H4 (cell line): ENCODE results near the gene SLC35E3. TPM values are rescaled to one million over a fixed set of nuclear protein-coding genes. Genes with fewer than 3 reads are reported as not detected.

Source experiments
- DNase-seq: peaks from one replicate; pipeline ENCODE4 v3.0.0-alpha.2; 2015; ENCODE audit warnings: low spot score
- total RNA-seq: library from RNA; depleted of rRNA; stranded (reverse); fragments of >200 nt; shearing (Covaris generic); gene quantifications from 2 replicates; pipeline ENCODE4 v1.2.3, GENCODE V29; 2014

Gene SLC35E3
- total RNA-seq, 1 experiment from 2014 or later: 3.6 TPM

- DNase-seq: no peak
Measured at GRCh38 chr12:68771223-68771925, 25.4 kb downstream of the SLC35E3 start.

DNA sequence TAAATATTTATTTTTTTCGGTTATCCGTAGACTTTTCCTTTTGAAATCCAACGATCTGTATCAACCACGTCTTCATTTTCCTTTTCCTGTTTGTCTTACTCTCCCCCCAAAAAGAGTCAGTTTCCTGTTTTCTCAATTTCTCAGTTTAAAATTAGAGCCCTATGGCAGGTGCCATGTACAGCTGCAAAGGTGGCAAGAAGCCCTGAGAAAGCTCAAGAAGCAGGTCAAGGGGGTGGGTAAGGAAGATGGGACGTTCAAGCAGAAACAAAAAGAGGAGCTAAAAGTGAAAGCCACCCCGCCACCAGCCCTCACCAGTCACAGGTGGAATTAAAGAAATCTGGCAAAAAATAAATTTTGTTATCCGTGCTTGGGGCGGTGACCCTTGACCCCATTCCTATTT, 26.7 kb downstream of the SLC35E3 start:
- no peak for DNase-seq

GRCh38 chr12:68773582-68773981, 27.6 kb downstream of the SLC35E3 start:
- DNase-seq: no peak

GRCh38 chr12:68775121-68775630, 29.2 kb downstream of the SLC35E3 start:
- DNase-seq: no peak

DNA sequence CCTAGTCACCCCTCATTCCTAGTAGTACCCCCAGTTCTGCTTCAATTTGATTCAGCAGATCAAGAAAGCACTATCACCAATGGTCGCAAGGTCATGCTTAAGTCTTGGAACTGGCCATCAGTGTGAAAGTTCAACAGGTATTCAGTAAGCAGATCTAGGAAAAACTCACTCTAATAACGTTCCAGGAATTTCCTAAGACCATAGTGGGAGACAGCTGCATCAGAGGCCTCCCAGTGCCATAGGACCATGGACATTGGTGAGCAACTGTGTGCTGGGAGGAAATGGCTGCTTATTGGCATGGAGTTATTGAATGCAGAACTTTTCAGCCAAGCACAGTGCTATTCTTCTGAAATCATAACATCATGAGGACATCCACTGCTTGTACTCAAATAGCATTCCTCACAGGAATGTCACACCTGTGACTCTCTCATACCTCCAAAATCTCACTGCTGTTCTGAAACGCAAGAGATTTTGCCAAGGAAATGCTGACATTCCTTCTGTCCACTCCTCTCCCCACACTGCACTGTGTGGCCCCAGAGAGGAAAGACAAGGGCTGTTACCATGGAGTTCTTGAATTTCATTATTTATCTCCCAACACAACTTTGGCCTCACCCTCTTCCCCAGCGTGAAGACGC, 31.1 kb downstream of the SLC35E3 start:
- no peak for DNase-seq

DNA sequence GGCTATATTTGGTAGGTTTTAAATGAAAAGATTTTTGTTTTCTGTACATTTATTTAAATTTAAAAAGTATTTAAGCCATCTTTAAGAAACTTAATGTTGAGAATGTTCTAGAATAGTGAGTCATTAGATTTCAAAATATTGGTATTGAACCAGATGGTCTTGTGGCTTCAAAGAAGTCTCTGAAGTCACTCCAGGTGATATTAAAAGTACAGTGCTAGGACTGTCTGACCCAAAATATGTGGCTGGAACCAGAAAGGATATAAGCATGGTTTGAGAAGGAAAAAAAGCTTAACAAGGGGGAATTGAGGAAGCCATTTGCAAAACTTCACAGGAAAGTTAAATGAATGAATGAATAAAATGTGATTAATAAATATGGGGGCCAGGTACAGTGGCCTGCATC, 33.3 kb downstream of the SLC35E3 start:
- DNase-seq: no peak

- no peak for DNase-seq
Measured at GRCh38 chr12:68780731-68781130, 34.8 kb downstream of the SLC35E3 start.

DNA sequence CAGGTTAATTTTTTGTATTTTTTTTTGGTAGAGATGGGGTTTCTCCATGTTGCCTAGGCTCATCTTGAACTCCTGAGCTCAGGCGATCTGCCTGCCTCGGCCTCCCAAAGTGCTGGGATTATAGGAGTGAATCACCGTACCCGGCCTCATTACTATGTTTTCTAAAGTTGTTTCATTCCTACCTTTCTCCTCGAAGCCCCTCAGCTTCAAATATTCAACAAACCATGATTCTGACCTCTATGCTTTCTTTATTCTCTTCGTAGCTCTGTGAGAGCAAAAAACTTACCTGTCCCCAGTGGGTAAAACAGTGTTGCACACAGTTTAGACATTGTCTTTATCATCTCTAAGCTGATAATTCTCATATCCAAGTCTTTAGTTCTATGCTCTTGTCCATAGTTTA, 35.8 kb downstream of the SLC35E3 start:
- DNase-seq: no peak

DNA sequence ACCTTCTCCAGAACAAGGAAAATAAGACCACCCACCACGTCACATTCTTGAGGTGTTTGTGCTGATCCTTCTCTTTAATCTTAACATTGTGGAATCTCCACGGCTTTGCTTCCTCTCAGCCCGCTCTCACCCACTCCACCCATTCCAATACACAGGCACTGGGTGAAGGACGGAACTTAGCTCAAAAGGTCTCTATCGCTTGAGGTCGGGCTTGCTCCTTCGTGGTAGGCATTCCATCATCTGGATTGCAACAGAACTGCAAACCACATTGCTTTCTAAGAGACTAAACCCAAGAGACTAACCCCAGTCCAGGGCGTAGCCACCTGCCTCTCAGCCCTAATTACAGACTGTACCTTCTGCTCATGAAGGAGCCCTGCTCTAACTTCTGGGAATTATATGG, 38.0 kb downstream of the SLC35E3 start:
- DNase-seq: no peak

DNA sequence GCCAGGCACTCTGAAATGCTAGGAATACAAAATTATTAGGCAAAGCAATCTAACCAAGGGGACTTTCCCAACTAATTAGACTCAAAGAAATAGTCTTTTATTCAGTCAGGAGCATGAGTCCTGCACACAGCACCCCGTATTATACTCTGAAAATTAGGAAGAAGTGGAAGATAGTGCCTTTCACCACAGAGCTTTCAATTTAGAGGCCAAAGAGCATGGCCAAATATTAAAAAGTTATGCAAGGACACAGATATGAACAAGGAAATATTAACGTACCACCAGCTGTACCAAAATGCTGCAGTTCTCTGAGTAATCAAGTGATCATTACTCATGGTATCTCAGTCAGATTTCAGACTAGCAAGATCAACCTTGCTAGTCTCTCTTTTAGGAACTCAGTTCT, 39.4 kb downstream of the SLC35E3 start:
- DNase-seq: no peak

DNA sequence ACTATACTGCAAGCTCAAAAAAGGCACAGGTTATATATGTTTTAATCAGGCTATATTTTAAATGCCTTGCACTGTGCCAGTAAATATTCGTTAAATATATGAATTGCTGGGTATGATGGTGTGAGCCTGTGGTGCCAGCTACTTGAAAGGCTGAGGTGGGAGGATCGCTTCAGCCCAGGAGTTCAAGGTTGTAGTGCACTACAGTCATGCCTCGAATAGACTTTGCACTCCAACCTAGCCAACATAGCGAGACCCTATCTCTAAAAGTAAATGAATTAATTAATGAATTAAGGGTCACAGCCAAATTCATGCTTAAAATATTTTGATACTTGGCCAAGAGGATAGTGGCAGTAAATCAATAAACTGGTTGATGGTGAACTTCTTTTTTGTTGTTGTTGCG, 39.8 kb downstream of the SLC35E3 start:
- DNase-seq: no peak

DNA sequence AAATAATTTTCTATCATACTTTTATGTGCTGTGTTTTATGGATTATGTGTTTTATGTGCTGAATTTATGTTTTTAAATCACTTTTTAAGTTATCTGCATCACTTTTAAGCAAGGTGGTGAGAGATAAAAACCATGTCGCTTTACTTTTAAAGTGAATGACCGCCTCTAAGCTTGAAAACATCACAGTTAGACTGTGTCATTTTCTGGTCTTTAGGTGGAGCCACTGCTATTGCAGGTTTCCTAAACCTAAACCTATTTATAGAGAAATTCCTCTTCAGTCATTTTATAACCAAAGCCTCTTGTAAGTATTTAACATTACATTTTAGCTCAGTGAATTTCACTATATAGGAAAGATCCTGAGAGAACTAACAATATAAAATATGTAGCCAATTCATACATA, 41.0 kb downstream of the SLC35E3 start:
- no peak for DNase-seq

DNA sequence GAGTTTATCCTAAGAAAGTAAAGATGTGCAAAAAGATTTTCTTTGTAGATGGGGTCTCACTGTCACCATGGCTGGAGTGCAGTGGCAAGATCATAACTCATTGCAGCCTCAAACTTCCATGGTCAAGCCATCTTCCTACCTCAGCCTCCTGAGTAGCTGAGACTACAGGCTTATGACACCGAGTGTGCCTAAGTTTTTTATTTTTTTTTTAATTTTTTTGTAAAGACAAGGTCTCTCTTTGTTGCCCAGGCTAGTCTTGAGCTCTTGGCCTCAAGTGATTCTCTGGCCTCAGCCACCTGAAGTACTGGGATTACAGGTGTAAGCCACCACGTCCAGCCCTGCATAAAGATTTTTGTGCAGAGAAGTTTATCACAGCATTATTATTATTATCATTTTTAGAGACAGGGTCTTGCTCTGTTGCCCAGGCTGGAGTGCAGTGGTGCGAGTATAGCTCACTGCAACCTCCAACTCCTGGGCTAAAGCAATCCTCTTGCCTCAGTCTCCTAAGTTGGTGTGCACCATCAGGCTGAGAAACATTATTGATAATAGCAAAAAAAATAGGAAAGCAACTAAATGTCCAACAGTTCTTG, 42.7 kb downstream of the SLC35E3 start:
- no peak for DNase-seq

DNA sequence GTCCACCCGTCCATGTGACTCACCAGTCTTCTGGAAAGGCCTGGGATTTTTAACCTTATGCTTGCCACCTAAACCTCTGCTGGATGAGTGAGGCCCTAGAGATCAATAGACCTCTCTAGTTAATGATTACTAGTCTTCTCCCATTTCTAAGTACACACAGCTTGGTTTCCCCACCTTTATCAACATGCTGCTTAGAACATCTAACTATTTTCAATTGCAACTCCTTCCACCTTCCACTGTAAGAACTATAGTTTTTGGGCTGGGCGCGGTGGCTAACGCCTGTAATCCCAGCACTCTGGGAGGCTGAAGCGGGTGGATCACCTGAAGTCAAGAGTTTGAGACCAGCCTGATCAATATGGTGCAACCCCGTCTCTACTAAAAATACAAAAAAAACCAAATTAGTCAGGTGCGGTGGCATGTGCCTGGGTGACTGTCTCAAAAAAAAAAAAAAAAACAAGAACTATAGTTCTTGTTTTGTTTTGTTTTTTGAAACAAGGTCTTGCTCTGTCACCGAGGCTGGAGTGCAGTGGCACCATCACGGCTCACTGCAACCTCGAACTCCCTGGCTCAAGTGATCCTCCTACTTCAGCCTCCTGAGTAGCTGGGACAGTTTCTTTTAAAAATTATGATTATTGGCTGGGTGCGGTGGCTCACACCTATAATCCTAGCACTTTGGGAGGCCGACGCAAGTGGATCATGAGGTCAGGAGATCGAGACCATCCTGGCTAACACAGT, 43.3 kb downstream of the SLC35E3 start:
- DNase-seq: no peak

GRCh38 chr12:68790081-68790951, 44.3 kb downstream of the SLC35E3 start:
- DNase-seq: no peak

DNA sequence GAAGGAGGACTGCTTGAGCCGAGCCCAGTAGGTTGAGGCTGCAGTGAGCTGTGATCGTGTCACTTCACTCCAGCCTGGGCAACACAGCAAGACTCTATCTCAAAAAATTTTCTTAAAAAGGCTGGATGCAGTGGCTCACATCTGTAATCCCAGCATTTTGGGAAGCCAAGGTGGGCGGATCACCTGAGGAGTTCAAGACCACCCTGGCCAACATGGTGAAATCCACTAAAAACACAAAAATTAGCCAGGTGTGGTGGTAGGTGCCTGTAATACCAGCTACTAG, 44.9 kb downstream of the SLC35E3 start:
- no peak for DNase-seq

DNA sequence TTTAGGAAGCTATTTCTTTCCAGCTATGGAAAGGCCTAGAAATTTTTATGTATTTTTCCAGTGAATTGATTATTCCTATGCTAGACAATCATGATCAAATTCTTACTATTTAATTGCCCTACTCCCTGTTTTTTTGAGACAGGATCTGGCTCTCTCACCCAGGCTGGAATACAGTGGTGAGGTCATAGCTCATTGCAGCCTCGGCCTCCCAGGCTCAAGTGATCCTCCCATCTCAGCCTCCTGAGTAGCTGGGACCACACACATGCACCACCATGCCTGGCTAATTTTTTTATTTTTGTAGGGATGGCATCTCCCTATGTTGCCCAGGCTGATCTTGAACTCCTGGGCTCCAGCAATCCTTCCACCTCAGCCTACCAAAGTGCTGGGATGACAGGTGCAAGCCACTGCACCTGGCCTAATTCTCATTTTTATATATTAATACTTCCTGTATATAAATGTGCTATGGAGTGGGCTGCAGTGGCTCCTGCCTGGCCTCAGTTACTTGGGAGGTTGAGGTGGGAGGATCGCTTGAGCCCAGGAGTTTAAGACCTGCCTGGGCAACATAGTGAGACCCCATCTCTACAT, 46.0 kb downstream of the SLC35E3 start:
- DNase-seq: no peak

GRCh38 chr12:68792952-68793351, 47.0 kb downstream of the SLC35E3 start:
- peak; percentile 17 for DNase-seq

GRCh38 chr12:68793436-68793835, 47.5 kb downstream of the SLC35E3 start:
- no peak for DNase-seq

GRCh38 chr12:68793975-68794652, 48.1 kb downstream of the SLC35E3 start:
- DNase-seq: no peak
